HepG2 (cell line): ENCODE data around the gene MFSD6.

Experiments used
- CREM ChIP-seq, 2 experiments: sonication (generic) in 1 of 2; formaldehyde crosslinking in 1 of 2; IDR thresholded peaks; 2 replicates each; pipeline versions ENCODE4 v1.4.0 to v1.6.1; 2016 to 2020; ENCODE audit warnings: antibody characterized with exemption in 1 of 2, mild to moderate bottlenecking in 1 of 2, missing genetic modification reagents in 1 of 2
- CTCF ChIP-seq: sonication (generic); formaldehyde crosslinking; IDR thresholded peaks from 2 replicates; pipeline ENCODE4 v1.5.0; 2020; ENCODE audit warnings: mild to moderate bottlenecking, missing genetic modification reagents, moderate library complexity
- EHMT2 ChIP-seq: fragments of 200-600 bp; sonication (generic); IDR thresholded peaks from 2 replicates; pipeline ENCODE4 v1.7.0; 2017; ENCODE audit warnings: antibody characterized with exemption, low read depth, low read length, borderline replicate concordance
- ESRRA ChIP-seq: sonication (generic); formaldehyde crosslinking; IDR thresholded peaks from 2 replicates; pipeline ENCODE4 v1.5.1; 2020; ENCODE audit warnings: mild to moderate bottlenecking, low read depth, missing genetic modification reagents
- EZH2 ChIP-seq: conservative IDR thresholded peaks from 2 replicates; pipeline ENCODE4 v1.6.1; 2012; ENCODE audit warnings: mild to moderate bottlenecking, low read depth, low read length, moderate library complexity
- MAFG ChIP-seq: sonication (generic); formaldehyde crosslinking; IDR thresholded peaks from 2 replicates; pipeline ENCODE4 v1.5.1; 2020; ENCODE audit warnings: mild to moderate bottlenecking, missing genetic modification reagents
- TCF7 ChIP-seq: sonication (generic); IDR thresholded peaks from 2 replicates; pipeline ENCODE4 v1.6.1; 2016; ENCODE audit warnings: antibody characterized with exemption, low read depth
- YY1 ChIP-seq: IDR thresholded peaks from 2 replicates; pipeline ENCODE4 v1.6.1; 2011; ENCODE audit warnings: low read length, low read depth, moderate library complexity, mild to moderate bottlenecking; ENCODE audit not compliant: insufficient read depth, insufficient replicate concordance
- ZNF766 ChIP-seq: sonication (generic); formaldehyde crosslinking; IDR thresholded peaks from 2 replicates; pipeline ENCODE4 v1.5.0; 2020; ENCODE audit warnings: missing genetic modification reagents, borderline replicate concordance

- TF ChIP-seq CTCF (CRISPR knock-in tag) (no peak), EZH2 (no peak), EHMT2 (no peak), TCF7 (no peak), YY1 (no peak), ESRRA (no peak), CREM (IDR thresholded peaks at IDR 0.05) (no peak), CREM (CRISPR knock-in tag; IDR thresholded peaks at IDR 0.05) (no peak), ZNF766 (no peak), MAFG (CRISPR knock-in tag) (no peak)
Observed at GRCh38 chr2:190431907-190432306, 23.8 kb downstream of the MFSD6 start.
